Measurements from ENCODE around the gene HNRNPH2.

The HNRNPH2 gene

GRCh38 chrX:101462892-101463291 is 54.9 kb downstream of the HNRNPH2 start:
- no peaks in the 10 kb centered on the region; the same call in 1 of the 2 replicates for H3K9me3 ChIP-seq (ENCODE audit: control insufficient read depth, insufficient read depth, low read depth, low read length)
- H3K27ac ChIP-seq (ENCODE audit: low read depth, low read length), result no peak overlapping the region
- H3K27me3 ChIP-seq (ENCODE audit: control insufficient read depth, insufficient read depth, low read length), result no peaks in the 10 kb centered on the region
- no peaks in the 10 kb centered on the region for H3K4me1 ChIP-seq (ENCODE audit: control insufficient read depth, insufficient read depth, low read length)
- H3K36me3 ChIP-seq (ENCODE audit: control insufficient read depth, insufficient read depth, low read length), result no peaks in the 10 kb centered on the region
- no peak overlapping the region for H3K4me3 ChIP-seq (ENCODE audit: low read depth, low read length)
- no peak overlapping the region for H3K9ac ChIP-seq (ENCODE audit: low read length)
